Stimulated activated CD4-positive, alpha-beta T cell treated with anti-CD3 and anti-CD28 coated beads, TNF-alpha, amount 100 ng/mL, for 4 hours (primary cell): ENCODE data around the gene ZBTB18.
"Not testable (repeated sequence)": the region's sequence is repeated elsewhere in the genome, so short reads cannot be mapped to it uniquely, and the experiment has no call there.

Source experiments
- DNase-seq, 3 experiments: peaks; one replicate each; pipeline ENCODE4 v3.0.0-alpha.2; 2020; ENCODE audit warnings: low read depth in 3 of 3

The ZBTB18 gene

GRCh38 chr1:244050835-244051444 lies at the start of gene ZBTB18:
TSS of gene ZBTB18 (plus strand) at chr1:244051283. CDS start at chr1:244051432, 149 bp downstream.
- DNase-seq: no peak

- no peak for DNase-seq
Observed at GRCh38 chr1:244002721-244003120, 48.4 kb upstream of the ZBTB18 start.

GRCh38 chr1:244005455-244005854 lies 45.6 kb upstream of the ZBTB18 start:
- DNase-seq: no peak

- DNase-seq: no peak
Observed at GRCh38 chr1:244006381-244006901, 44.6 kb upstream of the ZBTB18 start.

- no peak for DNase-seq
Observed at GRCh38 chr1:244006961-244007360, 44.1 kb upstream of the ZBTB18 start.

GRCh38 chr1:244010191-244010590 lies 40.9 kb upstream of the ZBTB18 start:
- peak; percentile 7 to 35 (median 7) for DNase-seq

- DNase-seq: no peak
Observed at GRCh38 chr1:244010703-244011123, 40.4 kb upstream of the ZBTB18 start.

- DNase-seq: no peak
Observed at GRCh38 chr1:244011271-244011670, 39.8 kb upstream of the ZBTB18 start.

GRCh38 chr1:244011786-244012185 lies 39.3 kb upstream of the ZBTB18 start:
- DNase-seq: no peak

- DNase-seq: no peak
Observed at GRCh38 chr1:244012202-244012601, 38.9 kb upstream of the ZBTB18 start.

GRCh38 chr1:244013100-244013499 lies 38.0 kb upstream of the ZBTB18 start:
- no peak for DNase-seq

- not testable (repeated sequence) for DNase-seq
Observed at GRCh38 chr1:244014862-244015261, 36.2 kb upstream of the ZBTB18 start.

GRCh38 chr1:244019982-244020485 lies 31.0 kb upstream of the ZBTB18 start:
- DNase-seq: no peak

- no peak for DNase-seq
Observed at GRCh38 chr1:244021427-244021826, 29.7 kb upstream of the ZBTB18 start.

GRCh38 chr1:244022311-244022710 lies 28.8 kb upstream of the ZBTB18 start:
- no peak for DNase-seq

GRCh38 chr1:244022864-244023440 lies 28.1 kb upstream of the ZBTB18 start:
- DNase-seq: no peak

- DNase-seq: no peak
Observed at GRCh38 chr1:244027491-244028145, 23.5 kb upstream of the ZBTB18 start.

GRCh38 chr1:244028701-244029100 lies 22.4 kb upstream of the ZBTB18 start:
- DNase-seq: no peak

- no peak for DNase-seq
Observed at GRCh38 chr1:244029124-244029523, 22.0 kb upstream of the ZBTB18 start.

GRCh38 chr1:244030481-244031040 lies 20.5 kb upstream of the ZBTB18 start:
- DNase-seq: no peak

- no peak for DNase-seq
Observed at GRCh38 chr1:244035358-244035757, 15.7 kb upstream of the ZBTB18 start.

- DNase-seq: no peak
Observed at GRCh38 chr1:244037252-244037651, 13.8 kb upstream of the ZBTB18 start.
